ENCODE data around the gene SLC35E4.

The SLC35E4 gene

DNA sequence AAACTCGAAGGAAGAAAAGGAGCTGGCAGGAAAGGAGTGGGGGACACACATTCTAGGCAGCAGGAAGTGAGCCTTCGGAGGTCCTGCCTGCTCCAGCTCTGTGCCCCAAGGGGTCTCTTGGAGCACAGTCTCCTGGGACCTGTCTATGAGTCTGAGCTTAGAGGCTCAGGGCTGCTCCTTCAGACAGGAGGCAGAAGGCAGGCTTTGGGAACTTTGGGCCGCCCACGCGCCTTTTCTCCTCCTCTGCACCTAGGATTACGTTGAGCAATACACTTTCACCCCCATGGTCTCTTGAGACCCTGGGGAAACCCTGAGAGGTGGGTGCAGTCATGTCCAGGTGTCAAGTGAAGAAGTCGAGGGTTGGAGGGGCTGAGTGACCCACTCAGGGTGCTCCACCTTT, 27.6 kb upstream of the SLC35E4 start:
- H3K9ac ChIP-seq (ENCODE audit: low read length): no peak overlapping the region
- TF ChIP-seq EZH2 (IDR thresholded peaks at IDR 0.05; ENCODE audit: borderline replicate concordance, low read length): no peak
- TF ChIP-seq CTCF (IDR thresholded peaks at IDR 0.05; ENCODE audit: low read length): no peak
- H3F3A ChIP-seq (ENCODE audit: insufficient read depth, low read length): no peaks in the 10 kb centered on the region
- H4K20me1 ChIP-seq (ENCODE audit: insufficient read depth, low read length): no peaks in the 10 kb centered on the region
- H3K36me3 ChIP-seq (ENCODE audit: insufficient read depth, low read length): no peaks in the 10 kb centered on the region
- no peak overlapping the region for H3K27ac ChIP-seq (ENCODE audit: low read depth, low read length, poor library complexity, severe bottlenecking)
- H3K9me3 ChIP-seq (ENCODE audit: low read length): no peaks in the 10 kb centered on the region
- peaks cover 21% of the 10 kb centered on the region for H3K4me1 ChIP-seq (ENCODE audit: insufficient read depth, low read length, severe bottlenecking)
- no peak overlapping the region for H3K4me2 ChIP-seq (ENCODE audit: low read length)
- no peaks in the 10 kb centered on the region for H3K79me2 ChIP-seq (ENCODE audit: insufficient read depth, low read length)
- no peak overlapping the region for H3K4me3 ChIP-seq (ENCODE audit: low read depth, low read length, poor library complexity, severe bottlenecking)
- H3K27me3 ChIP-seq (ENCODE audit: insufficient read depth, low read length): no peaks in the 10 kb centered on the region; the same call in 1 of the 2 replicates
- H3K9me2 ChIP-seq (ENCODE audit: low read depth, low read length): no peaks in the 10 kb centered on the region
- H2AFZ ChIP-seq (ENCODE audit: low read length): no peak overlapping the region

GRCh38 chr22:30609260-30610185, 26.1 kb upstream of the SLC35E4 start:
- Histone ChIP-seq H3K9ac (ENCODE audit: low read length) (no peak overlapping the region), H3K4me1 (ENCODE audit: insufficient read depth, low read length, severe bottlenecking) (peaks cover 21% of the 10 kb centered on the region), H3K36me3 (ENCODE audit: insufficient read depth, low read length) (no peaks in the 10 kb centered on the region), H3K9me2 (ENCODE audit: low read depth, low read length) (no peaks in the 10 kb centered on the region), H3K9me3 (ENCODE audit: low read length) (no peaks in the 10 kb centered on the region), H3F3A (ENCODE audit: insufficient read depth, low read length) (no peaks in the 10 kb centered on the region), H3K4me2 (ENCODE audit: low read length) (no peak overlapping the region), H3K27me3 (ENCODE audit: insufficient read depth, low read length) (no peaks in the 10 kb centered on the region; the same call in 1 of the 2 replicates), H2AFZ (ENCODE audit: low read length) (no peak overlapping the region), H3K27ac (ENCODE audit: low read depth, low read length, poor library complexity, severe bottlenecking) (no peak overlapping the region), H4K20me1 (ENCODE audit: insufficient read depth, low read length) (no peaks in the 10 kb centered on the region), H3K4me3 (ENCODE audit: low read depth, low read length, poor library complexity, severe bottlenecking) (no peak overlapping the region), H3K79me2 (ENCODE audit: insufficient read depth, low read length) (no peaks in the 10 kb centered on the region)
- no peak for TF ChIP-seq CTCF (IDR thresholded peaks at IDR 0.05; ENCODE audit: low read length)
- no peak for TF ChIP-seq EZH2 (IDR thresholded peaks at IDR 0.05; ENCODE audit: borderline replicate concordance, low read length)

- Histone ChIP-seq H3K4me3 (ENCODE audit: low read depth, low read length, poor library complexity, severe bottlenecking) (no peak overlapping the region), H3K79me2 (ENCODE audit: insufficient read depth, low read length) (no peaks in the 10 kb centered on the region), H3K9ac (ENCODE audit: low read length) (no peak overlapping the region), H3K27me3 (ENCODE audit: insufficient read depth, low read length) (no peaks in the 10 kb centered on the region), H3K9me3 (ENCODE audit: low read length) (no peaks in the 10 kb centered on the region), H4K20me1 (ENCODE audit: insufficient read depth, low read length) (no peaks in the 10 kb centered on the region), H3F3A (ENCODE audit: insufficient read depth, low read length) (no peaks in the 10 kb centered on the region), H3K9me2 (ENCODE audit: low read depth, low read length) (no peaks in the 10 kb centered on the region), H3K36me3 (ENCODE audit: insufficient read depth, low read length) (no peaks in the 10 kb centered on the region), H3K4me2 (ENCODE audit: low read length) (no peak overlapping the region), H3K27ac (ENCODE audit: low read depth, low read length, poor library complexity, severe bottlenecking) (no peak overlapping the region), H3K4me1 (ENCODE audit: insufficient read depth, low read length, severe bottlenecking) (peaks cover 21% of the 10 kb centered on the region), H2AFZ (ENCODE audit: low read length) (no peak overlapping the region)
- TF ChIP-seq CTCF (IDR thresholded peaks at IDR 0.05; ENCODE audit: low read length): no peak
- no peak for TF ChIP-seq EZH2 (IDR thresholded peaks at IDR 0.05; ENCODE audit: borderline replicate concordance, low read length)
These were observed 25.3 kb upstream of the SLC35E4 start for GRCh38 chr22:30610299-30610698.
